Esophagus muscularis mucosa (tissue), 4 donors: ENCODE results near the gene GSTO2. TPM values are rescaled to one million over a fixed set of nuclear protein-coding genes. Genes with fewer than 3 reads are reported as not detected.

Experiments
- DNase-seq: peaks from one replicate; pipeline ENCODE4 v3.0.0-alpha.2; 2017; ENCODE audit errors: extremely low spot score
- H3K27ac ChIP-seq, 4 donors: fragments of 200-600 bp; sonication (generic); replicated peaks in 1 of 4; 1 replicate in 3 of 4; 2 replicates in 1 of 4; pipeline ENCODE4 v1.5.1; 2016 to 2019; ENCODE audit warnings: mild to moderate bottlenecking in 1 of 4
- H3K27me3 ChIP-seq, 4 donors: fragments of 200-600 bp; sonication (generic); one replicate each; pipeline versions ENCODE4 v1.5.1 to v1.6.0; 2016 to 2019
- H3K36me3 ChIP-seq, 4 donors: fragments of 200-600 bp; sonication (generic); one replicate each; pipeline ENCODE4 v1.5.1; 2016 to 2019
- H3K4me1 ChIP-seq, 4 donors: fragments of 200-600 bp; sonication (generic); one replicate each; pipeline ENCODE4 v1.5.1; 2016 to 2019
- H3K4me3 ChIP-seq, 4 donors: fragments of 200-600 bp; sonication (generic); 1 replicate in 2 of 4; 2 replicates in 2 of 4; pipeline ENCODE4 v1.5.1; 2016 to 2019; ENCODE audit warnings: mild to moderate bottlenecking in 4 of 4, moderate library complexity in 1 of 4
- H3K9me3 ChIP-seq, 4 donors: fragments of 200-600 bp; sonication (generic); 1 replicate in 3 of 4; 2 replicates in 1 of 4; pipeline ENCODE4 v1.5.1; 2016 to 2019
- EP300 ChIP-seq: sonication (generic); formaldehyde crosslinking; IDR thresholded peaks from one replicate; pipeline ENCODE4 v1.6.1; 2017; ENCODE audit warnings: antibody characterized with exemption
- POLR2A ChIP-seq: fragments of 450-650 bp; IDR thresholded peaks from one replicate; pipeline ENCODE4 v1.6.1; 2017; ENCODE audit warnings: antibody characterized with exemption, moderate library complexity, mild to moderate bottlenecking, low read depth
- POLR2AphosphoS5 ChIP-seq, 2 donors: sonication (generic); formaldehyde crosslinking; IDR thresholded peaks; one replicate each; pipeline ENCODE4 v1.6.1; 2017; ENCODE audit warnings: antibody characterized with exemption in 2 of 2
- WGBS: methylation state at CpG from one replicate; pipeline ENCODE4 v1.1.5; 2018; 5-methylcytosine and 5-hydroxymethylcytosine counted together
- intact Hi-C: fragments of 100-400 bp; cut with DNase I; formaldehyde crosslinking; loops from one replicate; pipeline ENCODE4 v1.15.1; 2023
- total RNA-seq, 4 donors: library from RNA; depleted of rRNA; stranded (reverse); fragments of >200 nt; gene quantifications; one replicate each; pipeline versions ENCODE4 v1.1.0 to v1.2.1, GENCODE V29; 2016
- TF ChIP-seq, protein P1 (sequence below), 3 experiments: fragments of 200-600 bp in 2 of 3; fragments of 450-650 bp in 1 of 3; sonication (generic) in 2 of 3; IDR thresholded peaks; one replicate each; pipeline ENCODE4 v1.5.1; 2017 to 2019; ENCODE audit warnings: antibody characterized with exemption in 3 of 3, mild to moderate bottlenecking in 2 of 3, moderate library complexity in 1 of 3

Gene GSTO2
- total RNA-seq, 4 donors from 2014 or later: 0.42 to 0.99 (median 0.63) TPM

- intact Hi-C loops: no loop called here
- DNase-seq: no peak
- TF ChIP-seq POLR2AphosphoS5 (IDR thresholded peaks at IDR 0.05) (no peak), POLR2A (no peak), EP300 (no peak)
- TF ChIP-seq, protein P1, sequence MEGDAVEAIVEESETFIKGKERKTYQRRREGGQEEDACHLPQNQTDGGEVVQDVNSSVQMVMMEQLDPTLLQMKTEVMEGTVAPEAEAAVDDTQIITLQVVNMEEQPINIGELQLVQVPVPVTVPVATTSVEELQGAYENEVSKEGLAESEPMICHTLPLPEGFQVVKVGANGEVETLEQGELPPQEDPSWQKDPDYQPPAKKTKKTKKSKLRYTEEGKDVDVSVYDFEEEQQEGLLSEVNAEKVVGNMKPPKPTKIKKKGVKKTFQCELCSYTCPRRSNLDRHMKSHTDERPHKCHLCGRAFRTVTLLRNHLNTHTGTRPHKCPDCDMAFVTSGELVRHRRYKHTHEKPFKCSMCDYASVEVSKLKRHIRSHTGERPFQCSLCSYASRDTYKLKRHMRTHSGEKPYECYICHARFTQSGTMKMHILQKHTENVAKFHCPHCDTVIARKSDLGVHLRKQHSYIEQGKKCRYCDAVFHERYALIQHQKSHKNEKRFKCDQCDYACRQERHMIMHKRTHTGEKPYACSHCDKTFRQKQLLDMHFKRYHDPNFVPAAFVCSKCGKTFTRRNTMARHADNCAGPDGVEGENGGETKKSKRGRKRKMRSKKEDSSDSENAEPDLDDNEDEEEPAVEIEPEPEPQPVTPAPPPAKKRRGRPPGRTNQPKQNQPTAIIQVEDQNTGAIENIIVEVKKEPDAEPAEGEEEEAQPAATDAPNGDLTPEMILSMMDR (IDR thresholded peaks at IDR 0.05): no peak
- peaks cover 13 to 28% (median 26%) of the 10 kb centered on the region in 4 donors for H3K4me1 ChIP-seq
- H3K4me3 ChIP-seq: no peak overlapping the region
- H3K27ac ChIP-seq: no peak overlapping the region
- H3K27me3 ChIP-seq: no peaks in the 10 kb centered on the region
- H3K36me3 ChIP-seq: peaks cover 0 to 3% (median 1%) of the 10 kb centered on the region in 4 donors
- H3K9me3 ChIP-seq: no peaks in the 10 kb centered on the region
These were observed 16.6 kb upstream of the GSTO2 start for GRCh38 chr10:104252368-104252767.

GRCh38 chr10:104253106-104253505 is 15.9 kb upstream of the GSTO2 start:
- WGBS: 100% methylated on average over 2 of the region's 2 CpGs
- intact Hi-C loops: no loop called here
- Histone ChIP-seq H3K9me3 (no peaks in the 10 kb centered on the region), H3K36me3 (peaks cover 0 to 10% (median 5%) of the 10 kb centered on the region in 4 donors), H3K4me1 (peaks cover 20 to 35% (median 31%) of the 10 kb centered on the region in 4 donors), H3K27ac (no peak overlapping the region), H3K27me3 (no peaks in the 10 kb centered on the region), H3K4me3 (no peak overlapping the region)
- TF ChIP-seq EP300 (no peak), POLR2AphosphoS5 (IDR thresholded peaks at IDR 0.05) (no peak), POLR2A (no peak)
- TF ChIP-seq, protein P1 (IDR thresholded peaks at IDR 0.05): no peak
- no peak for DNase-seq

DNA sequence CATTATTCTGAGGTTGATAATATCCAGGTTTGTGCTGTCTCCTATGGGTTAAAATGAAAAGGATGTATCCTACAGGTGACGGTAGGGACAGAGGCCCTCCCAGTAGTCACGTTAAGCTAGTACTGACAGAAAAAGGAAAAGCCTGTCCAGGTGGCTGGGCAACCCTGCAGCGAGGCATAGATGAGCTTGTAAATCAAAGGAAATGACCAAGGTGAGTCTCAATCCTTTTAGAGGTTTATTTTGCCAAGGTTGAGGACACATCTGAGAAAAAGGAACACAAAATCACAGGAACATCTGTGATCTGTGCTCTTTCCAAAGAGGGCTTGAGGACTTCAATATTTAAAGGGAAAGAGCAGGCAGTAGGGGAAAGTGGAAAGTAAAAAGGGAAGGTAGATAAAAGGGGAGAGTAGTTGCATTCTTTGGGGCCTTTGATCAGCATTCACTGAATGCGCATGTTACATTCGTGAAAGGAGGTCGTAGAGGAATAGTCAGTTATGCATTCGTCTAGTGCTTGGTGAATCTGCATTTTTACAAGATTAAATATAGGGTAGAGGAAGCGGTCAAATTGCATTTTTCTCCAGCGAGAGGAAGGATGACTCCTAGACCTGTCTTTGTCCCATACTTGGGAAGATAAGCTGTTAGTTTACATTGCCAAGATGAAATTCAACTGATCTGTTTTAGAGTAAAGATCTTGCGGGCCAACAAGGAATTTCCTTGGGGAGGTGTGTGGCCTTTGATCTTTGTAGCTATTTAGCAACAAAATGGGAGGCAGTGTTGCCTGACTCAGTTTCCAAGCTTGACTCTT is 15.2 kb upstream of the GSTO2 start:
- Histone ChIP-seq H3K4me3 (peak overlapping the region; percentile 89 to 100 (median 94)), H3K27ac (peak overlapping the region; percentile 97 to 99 (median 99)), H3K9me3 (no peaks in the 10 kb centered on the region), H3K27me3 (no peaks in the 10 kb centered on the region), H3K36me3 (peaks cover 5 to 17% (median 12%) of the 10 kb centered on the region in 4 donors), H3K4me1 (peaks cover 26 to 41% (median 35%) of the 10 kb centered on the region in 4 donors)
- TF ChIP-seq EP300 (no peak), POLR2AphosphoS5 (IDR thresholded peaks at IDR 0.05) (no peak), POLR2A (no peak)
- TF ChIP-seq, protein P1 (IDR thresholded peaks at IDR 0.05): no peak
- no peak for DNase-seq
- WGBS: 75% methylated on average over 10 of the region's 10 CpGs
- intact Hi-C loops: no loop called here

GRCh38 chr10:104254493-104255310 is 14.3 kb upstream of the GSTO2 start, which contains the start of gene GSTO1:
Gene GSTO1 (plus strand): TSS chr10:104254892. CDS start chr10:104254929, 37 bp downstream.
- H3K27ac ChIP-seq: peak within 1 kb of the TSS; percentile 97 to 99 (median 99)
- no peak for TF ChIP-seq EP300
- TF ChIP-seq POLR2A: peak; percentile 48
- peak; percentile 80 to 94 for TF ChIP-seq POLR2AphosphoS5 (IDR thresholded peaks at IDR 0.05)
- TF ChIP-seq, protein P1 (IDR thresholded peaks at IDR 0.05): peak in 1 of 3 experiments; percentile 9
- WGBS: 1% methylated on average over 36 of the region's 69 CpGs
- H3K27me3 ChIP-seq: no peaks in the 10 kb centered on the region
- peak within 1 kb of the TSS; percentile 89 to 100 (median 94) for H3K4me3 ChIP-seq
- peaks cover 35 to 50% (median 44%) of the 10 kb centered on the region in 4 donors for H3K4me1 ChIP-seq
- peaks cover 8 to 26% (median 18%) of the 10 kb centered on the region in 4 donors for H3K36me3 ChIP-seq
- intact Hi-C loops: no loop called here
- no peaks in the 10 kb centered on the region for H3K9me3 ChIP-seq
- peak; percentile 95 for DNase-seq
